LNCAP (cell line): ENCODE data around the gene KSR1.

ENCODE experiments used
- CTCF ChIP-seq: fragments of 450-650 bp; IDR thresholded peaks from 2 replicates; pipeline ENCODE4 v1.5.1; 2017; ENCODE audit warnings: mild to moderate bottlenecking

The KSR1 gene

GRCh38 chr17:27628376-27628775 is 172.1 kb downstream of the KSR1 start:
- TF ChIP-seq CTCF = no peak

GRCh38 chr17:27630607-27631410 is 174.6 kb downstream of the KSR1 start, which contains the start of gene LGALS9:
TSS of gene LGALS9 (plus strand) at chr17:27631188. CDS start at chr17:27631266, 78 bp downstream.
- no peak for TF ChIP-seq CTCF

GRCh38 chr17:27631411-27631760 is 175.1 kb downstream of the KSR1 start:
- TF ChIP-seq CTCF = no peak

- TF ChIP-seq CTCF = no peak
These were observed 175.9 kb downstream of the KSR1 start for GRCh38 chr17:27631897-27632725.

GRCh38 chr17:27633312-27634025 is 177.2 kb downstream of the KSR1 start:
- no peak for TF ChIP-seq CTCF

GRCh38 chr17:27634026-27634335 is 177.7 kb downstream of the KSR1 start:
- TF ChIP-seq CTCF = no peak

- TF ChIP-seq CTCF = no peak
These were observed 178.5 kb downstream of the KSR1 start for GRCh38 chr17:27634776-27635175.
